SU-DHL-6 (cell line): Measurements from ENCODE around the gene SOCS1.
"Not testable (repeated sequence)": the region's sequence is repeated elsewhere in the genome, so short reads cannot be mapped to it uniquely, and the experiment has no call there.

Experiments used
- EZH2phosphoT487 ChIP-seq: fragments of 200-600 bp; sonication (generic), shearing (Covaris generic); conservative IDR thresholded peaks from 2 replicates; pipeline ENCODE4 v1.6.1; 2018; ENCODE audit warnings: mild to moderate bottlenecking, antibody characterized with exemption, low read length, moderate library complexity, mixed read lengths
- TF ChIP-seq, protein P1 (sequence below): fragments of 200-600 bp; sonication (generic); IDR thresholded peaks from one replicate; pipeline ENCODE4 v1.5.1; 2017; ENCODE audit warnings: antibody characterized with exemption, mild to moderate bottlenecking, low read length, moderate library complexity; ENCODE audit not compliant: insufficient read depth, poor library complexity, severe bottlenecking

DNA sequence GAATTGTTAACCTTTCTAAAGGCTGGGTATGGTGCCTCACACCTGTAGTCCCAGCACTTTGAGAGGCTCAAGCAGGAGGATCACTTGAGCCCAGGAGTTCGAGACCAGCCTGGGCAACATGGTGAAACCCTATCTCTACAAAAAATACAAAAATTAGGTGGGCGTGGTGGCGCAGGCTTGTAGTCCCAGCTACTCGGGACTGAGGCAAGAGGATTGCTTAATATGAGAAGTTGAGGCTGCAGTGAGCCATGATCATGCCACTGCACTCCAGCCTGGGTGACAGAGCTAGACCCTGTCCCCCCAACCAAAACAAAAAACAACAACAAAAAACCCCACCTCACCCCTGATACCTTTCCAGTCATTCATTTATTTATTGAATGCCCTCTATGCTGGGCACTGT lies 33.7 kb upstream of the SOCS1 start:
- TF ChIP-seq, protein P1, sequence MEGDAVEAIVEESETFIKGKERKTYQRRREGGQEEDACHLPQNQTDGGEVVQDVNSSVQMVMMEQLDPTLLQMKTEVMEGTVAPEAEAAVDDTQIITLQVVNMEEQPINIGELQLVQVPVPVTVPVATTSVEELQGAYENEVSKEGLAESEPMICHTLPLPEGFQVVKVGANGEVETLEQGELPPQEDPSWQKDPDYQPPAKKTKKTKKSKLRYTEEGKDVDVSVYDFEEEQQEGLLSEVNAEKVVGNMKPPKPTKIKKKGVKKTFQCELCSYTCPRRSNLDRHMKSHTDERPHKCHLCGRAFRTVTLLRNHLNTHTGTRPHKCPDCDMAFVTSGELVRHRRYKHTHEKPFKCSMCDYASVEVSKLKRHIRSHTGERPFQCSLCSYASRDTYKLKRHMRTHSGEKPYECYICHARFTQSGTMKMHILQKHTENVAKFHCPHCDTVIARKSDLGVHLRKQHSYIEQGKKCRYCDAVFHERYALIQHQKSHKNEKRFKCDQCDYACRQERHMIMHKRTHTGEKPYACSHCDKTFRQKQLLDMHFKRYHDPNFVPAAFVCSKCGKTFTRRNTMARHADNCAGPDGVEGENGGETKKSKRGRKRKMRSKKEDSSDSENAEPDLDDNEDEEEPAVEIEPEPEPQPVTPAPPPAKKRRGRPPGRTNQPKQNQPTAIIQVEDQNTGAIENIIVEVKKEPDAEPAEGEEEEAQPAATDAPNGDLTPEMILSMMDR, result not testable (repeated sequence)
- TF ChIP-seq EZH2phosphoT487, result not testable (repeated sequence)
